H1 (cell line): ENCODE measurements around the gene CPTP. TPM values are rescaled to one million over a fixed set of nuclear protein-coding genes. Genes with fewer than 3 reads are reported as not detected.

ENCODE experiments used
- CTCF ChIA-PET: fragments of 300-600 bp; sonication (Branson Sonifier 250); formaldehyde crosslinking; loops from one replicate; lab custom pipeline; 2021; ENCODE audit not compliant: partially characterized antibody; lab: Charles Lee
- POLR2A ChIA-PET: fragments of 300-600 bp; sonication (Branson Sonifier 250); formaldehyde crosslinking; loops from one replicate; lab custom pipeline; 2021; ENCODE audit warnings: inconsistent platforms; ENCODE audit not compliant: partially characterized antibody; lab: Charles Lee
- DNase-seq, 2 experiments: peaks; one replicate each; pipeline versions ENCODE4 v3.0.0 to v3.0.0-alpha.2; 2010 to 2022; ENCODE audit warnings: low spot score in 2 of 2, low read depth in 1 of 2, mixed read lengths in 1 of 2
- FAIRE-seq: peaks from 2 replicates; lab custom pipeline; 2011; peaks lifted over from hg19 to GRCh38; lab: Jason Lieb, UNC
- H2AFZ ChIP-seq: 2 replicates; pipeline ENCODE4 v1.8.1; 2012; ENCODE audit warnings: low read length, inconsistent platforms
- H2AK5ac ChIP-seq: 2 replicates; pipeline ENCODE4 v1.6.1; 2013; ENCODE audit warnings: low read depth, low read length
- H2BK120ac ChIP-seq: replicated peaks from 2 replicates; pipeline ENCODE3; 2013; ENCODE audit warnings: low read depth, low read length, inconsistent platforms
- H2BK12ac ChIP-seq: 2 replicates; pipeline ENCODE4 v1.6.1; 2013; ENCODE audit warnings: low read depth, low read length
- H2BK15ac ChIP-seq: 2 replicates; pipeline ENCODE4 v1.6.1; 2013; ENCODE audit warnings: low read length
- H2BK20ac ChIP-seq: 2 replicates; pipeline ENCODE4 v1.6.1; 2013; ENCODE audit warnings: low read length
- H2BK5ac ChIP-seq: 2 replicates; pipeline ENCODE4 v1.6.1; 2013; ENCODE audit warnings: low read depth, low read length
- H3K14ac ChIP-seq: 2 replicates; pipeline ENCODE4 v1.6.1; 2013; ENCODE audit warnings: inconsistent platforms; ENCODE audit not compliant: insufficient read length
- H3K18ac ChIP-seq: 2 replicates; pipeline ENCODE4 v1.6.1; 2013; ENCODE audit warnings: low read length; ENCODE audit errors: extremely low read depth
- H3K23ac ChIP-seq: 2 replicates; pipeline ENCODE4 v1.6.1; 2013; ENCODE audit warnings: inconsistent platforms; ENCODE audit not compliant: insufficient read length
- H3K23me2 ChIP-seq: 2 replicates; pipeline ENCODE4 v1.6.1; 2013; ENCODE audit warnings: low read depth, low read length
- H3K27ac ChIP-seq: 2 replicates; pipeline ENCODE4 v1.6.1; 2011; ENCODE audit warnings: low read depth, low read length, inconsistent platforms
- H3K27me3 ChIP-seq, 4 experiments: replicated peaks in 1 of 4; 1 replicate in 1 of 4; 2 replicates in 3 of 4; pipeline versions ENCODE4 v1.6.1 to v1.8.1; 2011 to 2013; ENCODE audit warnings: low read length in 3 of 4, mild to moderate bottlenecking in 3 of 4, inconsistent platforms in 2 of 4, mixed read lengths in 2 of 4, moderate library complexity in 1 of 4; ENCODE audit not compliant: control insufficient read depth in 3 of 4, insufficient read depth in 3 of 4; ENCODE audit errors: extremely low read depth in 1 of 4
- H3K36me3 ChIP-seq, 4 experiments: 2 replicates each; pipeline versions ENCODE4 v1.6.1 to v1.8.1; 2011 to 2013; ENCODE audit warnings: mild to moderate bottlenecking in 4 of 4, low read length in 3 of 4, moderate library complexity in 2 of 4, control low read depth in 1 of 4, inconsistent platforms in 1 of 4; ENCODE audit not compliant: insufficient read depth in 4 of 4, control insufficient read depth in 2 of 4
- H3K4ac ChIP-seq: replicated peaks from 2 replicates; pipeline ENCODE3; 2013; ENCODE audit warnings: low read length, low read depth, mixed read lengths, inconsistent platforms; ENCODE audit not compliant: insufficient read length
- H3K4me1 ChIP-seq, 4 experiments: replicated peaks in 1 of 4; 1 replicate in 1 of 4; 2 replicates in 3 of 4; pipeline versions ENCODE4 v1.6.1 to v1.8.1; 2011 to 2013; ENCODE audit warnings: low read length in 3 of 4, inconsistent platforms in 2 of 4, mixed read lengths in 1 of 4; ENCODE audit not compliant: insufficient read depth in 4 of 4, control insufficient read depth in 3 of 4
- H3K4me2 ChIP-seq, 2 experiments: 2 replicates each; pipeline versions ENCODE4 v1.6.1 to v1.8.1; 2011 to 2013; ENCODE audit warnings: low read depth in 2 of 2, low read length in 2 of 2, control low read depth in 1 of 2, inconsistent platforms in 1 of 2, mild to moderate bottlenecking in 1 of 2; ENCODE audit not compliant: insufficient read depth in 1 of 2
- H3K4me3 ChIP-seq, 4 experiments: fragments of 200-600, 300-600 bp in 1 of 4; sonication (generic), shearing (Covaris generic), sonication (Bioruptor Twin) in 1 of 4; 2 replicates each; pipeline versions ENCODE4 v1.5.1 to v1.8.1; 2011 to 2016; ENCODE audit warnings: low read length in 4 of 4, low read depth in 3 of 4, control low read depth in 2 of 4, inconsistent platforms in 2 of 4, mild to moderate bottlenecking in 2 of 4, mixed read lengths in 1 of 4, moderate library complexity in 1 of 4; ENCODE audit not compliant: insufficient read depth in 2 of 4; ENCODE audit errors: extremely low read depth in 1 of 4
- H3K56ac ChIP-seq: replicated peaks from 2 replicates; pipeline ENCODE3; 2013; ENCODE audit warnings: low read depth, mild to moderate bottlenecking, mixed read lengths, low read length, inconsistent platforms; ENCODE audit not compliant: insufficient read length
- H3K79me1 ChIP-seq: 2 replicates; pipeline ENCODE4 v1.6.1; 2013; ENCODE audit warnings: low read depth, low read length, control low read depth
- H3K79me2 ChIP-seq, 2 experiments: 2 replicates each; pipeline versions ENCODE4 v1.6.1 to v1.8.1; 2012 to 2013; ENCODE audit warnings: low read length in 2 of 2, mild to moderate bottlenecking in 2 of 2, inconsistent platforms in 1 of 2; ENCODE audit not compliant: insufficient read depth in 2 of 2, control insufficient read depth in 1 of 2
- H3K9ac ChIP-seq, 4 experiments: replicated peaks in 1 of 4; 1 replicate in 1 of 4; 2 replicates in 3 of 4; pipeline versions ENCODE4 v1.6.1 to v1.8.1; 2011 to 2013; ENCODE audit warnings: low read depth in 3 of 4, low read length in 3 of 4, control low read depth in 2 of 4, mild to moderate bottlenecking in 2 of 4, moderate library complexity in 2 of 4, inconsistent platforms in 1 of 4; ENCODE audit errors: extremely low read depth in 1 of 4
- H3K9me3 ChIP-seq, 2 experiments: 2 replicates each; pipeline versions ENCODE4 v1.6.1 to v1.8.1; 2012 to 2013; ENCODE audit warnings: mild to moderate bottlenecking in 2 of 2, moderate library complexity in 2 of 2, control low read depth in 1 of 2, inconsistent platforms in 1 of 2, low read depth in 1 of 2, low read length in 1 of 2, mixed read lengths in 1 of 2; ENCODE audit not compliant: insufficient read depth in 2 of 2
- H4K20me1 ChIP-seq, 2 experiments: replicated peaks in 1 of 2; 2 replicates each; pipeline versions ENCODE3 to v1.8.1; 2011 to 2013; ENCODE audit warnings: inconsistent platforms in 2 of 2, low read length in 2 of 2, mild to moderate bottlenecking in 1 of 2; ENCODE audit not compliant: insufficient read depth in 2 of 2, control insufficient read depth in 1 of 2
- H4K5ac ChIP-seq: 2 replicates; pipeline ENCODE4 v1.6.1; 2013; ENCODE audit warnings: low read length, low read depth, mixed read lengths, inconsistent platforms; ENCODE audit not compliant: insufficient read length
- H4K8ac ChIP-seq: 2 replicates; pipeline ENCODE4 v1.8.0; 2013; ENCODE audit warnings: mild to moderate bottlenecking, moderate library complexity, low read length, inconsistent platforms; ENCODE audit not compliant: insufficient read depth; ENCODE audit errors: extremely low read depth
- H4K91ac ChIP-seq: replicated peaks from 2 replicates; pipeline ENCODE3; 2013; ENCODE audit warnings: low read length, mixed read lengths, inconsistent platforms; ENCODE audit not compliant: insufficient read length
- BACH1 ChIP-seq: IDR thresholded peaks from 2 replicates; pipeline ENCODE4 v1.6.1; 2012; ENCODE audit warnings: low read length, improper control_type of control experiment
- CTCF ChIP-seq, 3 experiments: IDR thresholded peaks; 1 replicate in 2 of 3; 2 replicates in 1 of 3; pipeline versions ENCODE4 v1.5.1 to v1.6.1; 2011; ENCODE audit warnings: low read length in 3 of 3, mild to moderate bottlenecking in 3 of 3, inconsistent platforms in 2 of 3, low read depth in 1 of 3, moderate library complexity in 1 of 3; ENCODE audit not compliant: insufficient read depth in 1 of 3; ENCODE audit errors: control extremely low read depth in 1 of 3
- MAX ChIP-seq: IDR thresholded peaks from 2 replicates; pipeline ENCODE4 v1.6.1; 2012; ENCODE audit warnings: inconsistent platforms
- POLR2AphosphoS5 ChIP-seq: IDR thresholded peaks from 2 replicates; pipeline ENCODE4 v1.6.1; 2011; ENCODE audit warnings: low read depth, low read length
- POU5F1 ChIP-seq: IDR thresholded peaks from 2 replicates; pipeline ENCODE4 v1.6.1; 2011; ENCODE audit warnings: low read depth, mild to moderate bottlenecking, low read length, moderate library complexity
- RAD21 ChIP-seq, 2 experiments: IDR thresholded peaks in 1 of 2; conservative IDR thresholded peaks in 1 of 2; 2 replicates each; pipeline ENCODE4 v1.6.1; 2011; ENCODE audit warnings: low read depth in 2 of 2, low read length in 2 of 2, improper control_type of control experiment in 1 of 2, inconsistent platforms in 1 of 2, mild to moderate bottlenecking in 1 of 2, moderate library complexity in 1 of 2
- SIRT6 ChIP-seq: IDR thresholded peaks from one replicate; pipeline ENCODE4 v1.7.1; 2012; ENCODE audit warnings: low read length, inconsistent platforms
- WGBS, 2 experiments: shearing (Covaris generic) in 1 of 2; methylation state at CpG; one replicate each; pipeline versions ENCODE4 v1.1.6 to v1.1.7; 2013 to 2015; ENCODE audit warnings: low lambda C conversion rate in 2 of 2, mixed read lengths in 2 of 2, inconsistent platforms in 1 of 2, low coverage in 1 of 2, missing lambda C conversion rate in 1 of 2; ENCODE audit not compliant: insufficient replicate concordance in 2 of 2, insufficient coverage in 1 of 2, insufficient read length in 1 of 2; ENCODE audit errors: extremely low coverage in 1 of 2, missing lambda C conversion rate in 1 of 2; 5-methylcytosine and 5-hydroxymethylcytosine counted together
- polyA plus RNA-seq, 7 experiments: library from polyadenylated mRNA; depleted of rRNA in 3 of 7; stranded (reverse) in 5 of 7; unstranded in 2 of 7; fragments of >200 nt in 5 of 7; fragments of 200-250 nt in 2 of 7; gene quantifications; 1 replicate in 5 of 7; 2 replicates in 1 of 7; 4 replicates in 1 of 7; pipeline versions ENCODE4 v1.2.1 to v1.2.3, GENCODE V29; 2011 to 2013; ENCODE audit warnings: missing spikeins in 2 of 7, mixed read lengths in 2 of 7
- total RNA-seq: library from RNA; stranded (reverse); fragmentation: NEBNext Ultra II Directional; extraction: Animal tissue kit (Norgen Biotek cat#: 25700); gene quantifications from 2 replicates; pipeline ENCODE4 v1.2.1, GENCODE V29; 2021

Gene CPTP
- total and polyA plus RNA-seq, 2 of the 8 experiments (the other 6 are each of a cell fraction or from before 2014, with no cell fraction given), result 8.1 to 10.6 TPM

DNA sequence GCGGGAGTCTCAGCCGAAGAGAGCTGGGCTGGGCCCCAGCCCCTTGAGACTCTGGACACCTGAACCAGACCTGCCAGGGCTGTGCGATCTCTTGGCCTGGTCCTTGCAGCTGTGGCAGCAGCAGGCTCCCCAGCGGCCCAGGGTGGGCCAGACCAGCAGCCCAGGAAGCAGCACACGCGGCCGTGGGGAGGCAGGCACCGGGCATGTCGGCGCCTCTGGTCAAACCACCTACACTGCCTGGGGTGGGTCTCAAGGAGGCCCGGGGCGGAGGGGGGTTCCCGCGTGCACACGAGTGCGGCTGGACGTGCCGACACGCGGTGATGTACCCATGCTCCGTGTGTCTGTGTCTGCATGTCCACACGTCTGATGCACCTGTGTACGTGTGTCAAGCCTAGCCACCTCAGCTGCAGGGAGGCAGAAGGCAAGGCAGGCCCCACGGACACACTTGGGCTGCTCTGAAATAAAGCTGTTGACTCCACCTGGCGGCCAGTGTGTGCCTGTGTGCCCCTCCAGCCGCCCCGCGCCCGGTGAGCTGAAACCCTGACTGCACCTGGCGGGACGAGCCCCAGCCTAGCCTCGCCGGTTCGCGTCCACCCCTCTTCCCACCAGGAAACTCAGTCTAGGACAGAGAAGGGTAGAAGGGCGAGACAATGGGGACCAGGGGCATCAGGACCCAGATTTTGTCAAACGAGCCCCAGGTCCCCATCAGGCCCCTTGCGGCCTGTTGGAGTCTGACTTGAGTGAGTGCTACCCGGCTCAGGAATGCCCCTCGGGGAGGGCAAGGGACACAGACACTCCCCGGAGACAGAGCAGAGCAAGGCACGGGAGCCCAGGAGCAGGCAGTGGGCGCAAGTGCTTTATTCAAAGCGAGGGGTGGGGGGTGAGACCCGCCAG is 32.8 kb upstream of the CPTP start:
- Histone ChIP-seq H3K4me2 (no peak overlapping the region), H3K14ac (no peak overlapping the region), H3K56ac (no peak overlapping the region), H3K27me3 (peaks cover 0 to 3% (median 0%) of the 10 kb centered on the region in 4 experiments; a peak in 1 of 7 replicates), H3K23ac (no peak overlapping the region), H3K9me3 (peaks cover 0 to 2% of the 10 kb centered on the region in 2 experiments; a peak in 1 of 4 replicates), H2BK20ac (no peak overlapping the region), H3K9ac (no peak overlapping the region), H3K79me2 (no peaks in the 10 kb centered on the region), H4K20me1 (peaks cover 2 to 5% of the 10 kb centered on the region in 2 experiments), H2BK15ac (peak overlapping the region; percentile 53; the same call in 1 of the 2 replicates), H3K27ac (no peak overlapping the region), H2BK12ac (no peak overlapping the region), H4K8ac (peak overlapping the region; percentile 4), H2AFZ (no peak overlapping the region), H3K4me3 (no peak overlapping the region), H3K4ac (no peak overlapping the region), H2BK5ac (peak overlapping the region; percentile 2; the same call in 1 of the 2 replicates), H3K79me1 (no peaks in the 10 kb centered on the region), H2AK5ac (no peak overlapping the region), H3K18ac (no peak overlapping the region), H4K91ac (no peak overlapping the region), H4K5ac (no peak overlapping the region), H2BK120ac (no peak overlapping the region), H3K36me3 (0 out of 8 replicates have a peak, but pooled peaks cover 0 to 3% (median 0%) of the 10 kb centered on the region in 4 experiments), H3K23me2 (no peaks in the 10 kb centered on the region), H3K4me1 (peaks cover 0 to 8% (median 0%) of the 10 kb centered on the region in 4 experiments; a peak in 2 of 7 replicates)
- ChIA-PET POLR2A (interaction anchor here (0.9 to 2.3 kb wide), 8 partner anchors 8 to 43 kb away, joined by 3 to 9 read pairs (median 4); partner anchors contain the start of gene UBE2J2), CTCF (interaction anchor here (0.6 to 3.4 kb wide), 49 partner anchors 9 to 1007 kb away, joined by 3 to 38 read pairs (median 5); partner anchors contain the start of genes ACAP3, SCNN1D, TTLL10 and UBE2J2)
- 58% methylated on average over 39 of the region's 45 CpGs; no CpG with 5 or more reads in 1 of the 2 experiments for WGBS, 2 experiments
- DNase-seq (peak in 1 of 2 experiments; percentile 86), FAIRE-seq (peak; percentile 13)
- TF ChIP-seq POU5F1, result no peak
- TF ChIP-seq MAX, result peak; percentile 58
- 0 out of 2 replicates have a peak, but pooled peaks have one; percentile 10 for TF ChIP-seq BACH1
- TF ChIP-seq POLR2AphosphoS5, result no peak
- TF ChIP-seq RAD21 (IDR thresholded peaks at IDR 0.05 in 1 of 2, conservative IDR thresholded peaks at IDR 0.05 in 1 of 2; ENCODE audit: low read depth in 2 of 2, low read length in 2 of 2), result peak; percentile 69 to 73
- peak in 2 of 3 experiments; percentile 81 to 87; a peak in 3 of 4 replicates for TF ChIP-seq CTCF (IDR thresholded peaks at IDR 0.05; ENCODE audit: control extremely low read depth in 1 of 3, insufficient read depth in 1 of 3, low read depth in 1 of 3, low read length in 3 of 3)
- peak; percentile 32 for TF ChIP-seq SIRT6
